Measurements from ENCODE around the gene ABLIM1. TPM values are rescaled to one million over a fixed set of nuclear protein-coding genes. Genes with fewer than 3 reads are reported as not detected.

ABLIM1 gene
- total RNA-seq, 4 donors from 2014 or later, result 156 to 278 (median 213) TPM

DNA sequence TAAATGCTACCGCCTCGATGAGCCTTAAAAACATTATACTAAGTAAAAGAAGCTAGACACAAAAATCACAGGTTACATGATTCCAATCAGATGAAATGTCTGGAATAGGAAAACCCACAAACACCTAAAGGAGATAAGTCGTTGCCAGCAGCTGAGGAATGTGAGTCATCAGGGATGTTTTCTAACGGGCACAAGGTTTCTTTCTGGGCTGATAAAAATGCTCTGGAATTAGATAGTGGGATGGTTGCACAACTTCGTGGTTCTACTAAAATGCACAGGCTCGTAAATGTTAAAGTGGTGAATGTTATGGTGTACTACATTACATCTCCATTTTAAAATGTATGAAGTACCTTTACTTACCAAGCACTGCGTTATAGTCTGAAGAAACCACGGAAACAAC lies 9.7 kb downstream of the ABLIM1 start:
- Histone ChIP-seq H3K4me1 (peaks cover 29% of the 10 kb centered on the region), H3K9me3 (no peaks in the 10 kb centered on the region), H3K27me3 (no peaks in the 10 kb centered on the region), H3K36me3 (no peaks in the 10 kb centered on the region), H3K27ac (no peak overlapping the region), H3K4me3 (no peak overlapping the region)
- WGBS, result 50% methylated on average over 8 of the region's 8 CpGs
- TF ChIP-seq, protein P1, sequence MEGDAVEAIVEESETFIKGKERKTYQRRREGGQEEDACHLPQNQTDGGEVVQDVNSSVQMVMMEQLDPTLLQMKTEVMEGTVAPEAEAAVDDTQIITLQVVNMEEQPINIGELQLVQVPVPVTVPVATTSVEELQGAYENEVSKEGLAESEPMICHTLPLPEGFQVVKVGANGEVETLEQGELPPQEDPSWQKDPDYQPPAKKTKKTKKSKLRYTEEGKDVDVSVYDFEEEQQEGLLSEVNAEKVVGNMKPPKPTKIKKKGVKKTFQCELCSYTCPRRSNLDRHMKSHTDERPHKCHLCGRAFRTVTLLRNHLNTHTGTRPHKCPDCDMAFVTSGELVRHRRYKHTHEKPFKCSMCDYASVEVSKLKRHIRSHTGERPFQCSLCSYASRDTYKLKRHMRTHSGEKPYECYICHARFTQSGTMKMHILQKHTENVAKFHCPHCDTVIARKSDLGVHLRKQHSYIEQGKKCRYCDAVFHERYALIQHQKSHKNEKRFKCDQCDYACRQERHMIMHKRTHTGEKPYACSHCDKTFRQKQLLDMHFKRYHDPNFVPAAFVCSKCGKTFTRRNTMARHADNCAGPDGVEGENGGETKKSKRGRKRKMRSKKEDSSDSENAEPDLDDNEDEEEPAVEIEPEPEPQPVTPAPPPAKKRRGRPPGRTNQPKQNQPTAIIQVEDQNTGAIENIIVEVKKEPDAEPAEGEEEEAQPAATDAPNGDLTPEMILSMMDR (IDR thresholded peaks at IDR 0.05), result no peak
- no peak for DNase-seq (ENCODE audit: low spot score in 2 of 2)

DNA sequence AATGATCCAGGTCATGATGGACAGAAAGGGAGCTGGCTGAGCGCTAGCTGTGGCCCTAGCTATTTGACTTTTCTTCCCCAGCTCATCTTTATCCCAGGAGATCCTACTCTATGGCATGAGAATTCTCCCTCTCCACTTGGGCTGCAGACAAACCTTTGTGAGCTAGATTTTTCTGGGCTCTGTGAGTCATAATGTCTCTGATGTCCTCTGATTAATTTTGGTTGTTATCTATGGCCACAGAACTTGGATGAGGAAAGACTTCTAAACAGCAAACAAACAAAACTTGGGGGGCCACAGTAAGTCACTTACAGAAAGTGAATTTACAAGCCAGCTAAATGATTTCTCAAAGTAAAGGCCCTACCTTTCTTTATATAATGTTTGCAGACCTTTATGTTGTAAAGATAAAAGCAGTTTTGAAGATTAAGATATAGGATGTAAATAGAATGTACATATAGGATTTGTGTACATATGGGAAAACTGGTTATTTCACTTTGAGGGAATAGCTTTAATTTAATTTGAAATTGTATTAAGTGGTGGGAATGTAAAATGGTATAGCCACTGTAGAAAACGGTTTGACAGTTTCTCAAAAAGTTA lies 10.4 kb downstream of the ABLIM1 start:
- no peaks in the 10 kb centered on the region for H3K36me3 ChIP-seq
- 88% methylated on average over 2 of the region's 2 CpGs for whole genome bisulfite sequencing
- no peak for DNase-seq (ENCODE audit: low spot score in 2 of 2)
- no peaks in the 10 kb centered on the region for H3K9me3 ChIP-seq
- no peak overlapping the region for H3K27ac ChIP-seq
- TF ChIP-seq POLR2AphosphoS5 (IDR thresholded peaks at IDR 0.05), result no peak
- TF ChIP-seq EP300 (IDR thresholded peaks at IDR 0.05), result no peak
- TF ChIP-seq POLR2A (IDR thresholded peaks at IDR 0.05), result no peak
- TF ChIP-seq, protein P1 (IDR thresholded peaks at IDR 0.05), result no peak
- H3K4me3 ChIP-seq, result no peak overlapping the region
- peaks cover 26% of the 10 kb centered on the region for H3K4me1 ChIP-seq
- no peaks in the 10 kb centered on the region for H3K27me3 ChIP-seq

DNA sequence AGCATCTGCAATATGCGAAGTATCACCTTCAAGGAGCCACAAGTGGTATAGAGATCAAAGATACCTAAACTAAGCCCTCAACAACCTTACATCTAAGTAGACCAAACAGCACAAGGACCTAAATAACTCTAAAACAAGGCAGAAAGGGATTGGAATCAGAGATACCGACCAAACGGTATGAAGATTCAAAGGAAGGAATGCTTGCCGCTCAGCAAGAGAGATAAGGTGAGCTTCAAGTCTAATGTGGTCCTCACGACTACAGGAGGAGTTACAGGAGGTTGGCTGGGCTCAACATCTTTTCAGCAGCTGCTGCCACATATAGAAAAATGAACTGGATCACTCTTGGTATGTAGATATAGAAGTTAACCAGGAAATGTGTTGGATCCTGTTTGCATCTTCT lies 11.6 kb downstream of the ABLIM1 start:
- 92% methylated on average over 5 of the region's 5 CpGs for WGBS

DNA sequence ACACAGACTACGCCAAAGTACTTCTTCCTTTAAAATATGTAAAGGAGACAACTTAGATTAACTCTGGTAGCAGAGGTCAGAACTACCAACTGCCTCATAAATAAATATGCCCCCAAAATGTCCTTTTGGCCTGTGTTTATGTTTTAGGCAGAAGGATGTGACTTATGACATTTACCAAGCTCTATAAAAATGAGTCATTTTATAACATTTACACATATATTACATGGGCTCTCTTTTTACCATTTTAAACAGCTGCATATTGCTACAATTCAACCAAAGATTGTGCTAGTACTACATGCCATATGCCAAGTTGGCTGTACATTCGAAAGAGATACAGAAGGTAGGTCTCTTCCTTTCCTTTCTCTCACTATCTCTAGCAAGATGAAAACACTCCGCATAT lies 12.4 kb downstream of the ABLIM1 start:
- WGBS, result 82% methylated on average over 3 of the region's 3 CpGs
- TF ChIP-seq POLR2A (IDR thresholded peaks at IDR 0.05) (no peak), EP300 (IDR thresholded peaks at IDR 0.05) (no peak), POLR2AphosphoS5 (IDR thresholded peaks at IDR 0.05) (no peak)
- TF ChIP-seq, protein P1 (IDR thresholded peaks at IDR 0.05), result no peak
- H3K27me3 ChIP-seq, result no peaks in the 10 kb centered on the region
- peaks cover 29% of the 10 kb centered on the region for H3K4me1 ChIP-seq
- no peak overlapping the region for H3K4me3 ChIP-seq
- H3K36me3 ChIP-seq, result no peaks in the 10 kb centered on the region
- no peak for DNase-seq (ENCODE audit: low spot score in 2 of 2)
- no peaks in the 10 kb centered on the region for H3K9me3 ChIP-seq
- no peak overlapping the region for H3K27ac ChIP-seq

More for the DNA sequence above, 11.6 kb downstream of the ABLIM1 start:
- TF ChIP-seq POLR2AphosphoS5 (IDR thresholded peaks at IDR 0.05) (no peak), EP300 (IDR thresholded peaks at IDR 0.05) (no peak), POLR2A (IDR thresholded peaks at IDR 0.05) (no peak)
- TF ChIP-seq, protein P1 (IDR thresholded peaks at IDR 0.05), result no peak
- H3K27ac ChIP-seq, result no peak overlapping the region
- H3K4me1 ChIP-seq, result peaks cover 29% of the 10 kb centered on the region
- H3K27me3 ChIP-seq, result no peaks in the 10 kb centered on the region
- DNase-seq (ENCODE audit: low spot score in 2 of 2), result no peak
- H3K9me3 ChIP-seq, result no peaks in the 10 kb centered on the region
- no peaks in the 10 kb centered on the region for H3K36me3 ChIP-seq
- no peak overlapping the region for H3K4me3 ChIP-seq

DNA sequence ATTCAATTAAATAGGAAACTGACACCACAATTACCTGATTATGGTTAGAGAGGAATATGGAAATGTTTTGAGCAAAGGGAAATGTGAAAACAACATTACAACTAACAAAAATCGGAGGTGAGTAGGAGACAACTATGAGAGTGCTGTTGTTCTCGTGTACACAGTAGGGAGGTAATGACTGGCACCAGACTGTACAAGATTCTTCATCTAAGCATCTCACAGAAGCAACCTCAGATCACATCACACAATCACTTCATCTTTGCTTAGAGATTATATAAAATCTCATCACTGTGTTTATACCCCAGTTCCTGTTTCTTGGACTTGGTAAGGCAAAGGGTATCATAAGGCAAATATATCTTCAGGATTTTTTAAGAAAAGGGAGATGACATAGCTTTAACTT lies 14.9 kb downstream of the ABLIM1 start:
- 57% methylated on average over 2 of the region's 2 CpGs for WGBS

More for the DNA sequence above, 14.9 kb downstream of the ABLIM1 start:
- no peak for DNase-seq (ENCODE audit: low spot score in 2 of 2)
- no peak for TF ChIP-seq POLR2AphosphoS5 (IDR thresholded peaks at IDR 0.05)
- TF ChIP-seq, protein P1 (IDR thresholded peaks at IDR 0.05), result no peak
- no peak for TF ChIP-seq POLR2A (IDR thresholded peaks at IDR 0.05)
- TF ChIP-seq EP300 (IDR thresholded peaks at IDR 0.05), result no peak
- H3K4me3 ChIP-seq, result no peak overlapping the region
- peaks cover 17% of the 10 kb centered on the region for H3K4me1 ChIP-seq
- no peaks in the 10 kb centered on the region for H3K36me3 ChIP-seq
- no peaks in the 10 kb centered on the region for H3K27me3 ChIP-seq
- H3K27ac ChIP-seq, result no peak overlapping the region
- no peaks in the 10 kb centered on the region for H3K9me3 ChIP-seq

All from suprapubic skin (tissue), 4 donors.